HG03460 (cell line): ENCODE results near the gene ILDR1.
"Not testable (repeated sequence)": the region's sequence is repeated elsewhere in the genome, so short reads cannot be mapped to it uniquely, and the experiment has no call there.

Source experiments
- ATAC-seq: cut with Tn5 transposase; IDR thresholded peaks from one replicate; pipeline ENCODE4 v1.9.1; 2021; ENCODE audit not compliant: unreplicated experiment

The ILDR1 gene

DNA sequence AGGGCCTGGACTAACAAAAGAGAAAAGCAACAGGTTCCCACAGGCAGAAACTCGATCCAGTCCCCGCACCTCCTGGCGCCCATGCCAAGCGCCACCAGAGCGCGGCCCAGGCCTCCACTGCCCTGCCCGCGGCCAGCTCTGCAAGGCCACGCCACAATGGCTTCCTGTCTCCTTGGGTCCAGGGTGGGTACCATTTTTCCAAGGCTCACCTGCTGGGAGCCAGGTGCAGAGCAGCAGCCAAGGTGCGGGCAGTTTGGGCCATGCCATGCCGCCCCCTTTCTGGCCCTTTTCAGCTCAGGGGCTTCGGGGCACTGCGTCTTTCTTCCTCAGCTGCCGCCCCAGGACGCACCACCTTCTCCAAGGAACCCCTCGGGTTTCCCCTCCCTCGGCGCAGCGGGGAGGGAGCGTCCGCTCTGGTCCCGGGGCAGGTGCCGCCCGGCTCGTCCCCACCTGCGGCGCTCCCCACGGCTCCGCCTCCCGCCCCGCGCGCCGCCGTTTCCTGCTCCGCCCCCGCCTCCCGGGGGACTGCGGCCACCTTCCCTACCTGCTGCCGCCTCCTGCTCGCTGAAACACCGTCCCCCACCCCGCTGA, at the start of gene ILDR1:
Gene ILDR1, minus strand, starts transcription at position 437 of the 591 bp plus-strand sequence. Its CDS starts 170 bp downstream, at position 267.
- ATAC-seq: peak; percentile 41

DNA sequence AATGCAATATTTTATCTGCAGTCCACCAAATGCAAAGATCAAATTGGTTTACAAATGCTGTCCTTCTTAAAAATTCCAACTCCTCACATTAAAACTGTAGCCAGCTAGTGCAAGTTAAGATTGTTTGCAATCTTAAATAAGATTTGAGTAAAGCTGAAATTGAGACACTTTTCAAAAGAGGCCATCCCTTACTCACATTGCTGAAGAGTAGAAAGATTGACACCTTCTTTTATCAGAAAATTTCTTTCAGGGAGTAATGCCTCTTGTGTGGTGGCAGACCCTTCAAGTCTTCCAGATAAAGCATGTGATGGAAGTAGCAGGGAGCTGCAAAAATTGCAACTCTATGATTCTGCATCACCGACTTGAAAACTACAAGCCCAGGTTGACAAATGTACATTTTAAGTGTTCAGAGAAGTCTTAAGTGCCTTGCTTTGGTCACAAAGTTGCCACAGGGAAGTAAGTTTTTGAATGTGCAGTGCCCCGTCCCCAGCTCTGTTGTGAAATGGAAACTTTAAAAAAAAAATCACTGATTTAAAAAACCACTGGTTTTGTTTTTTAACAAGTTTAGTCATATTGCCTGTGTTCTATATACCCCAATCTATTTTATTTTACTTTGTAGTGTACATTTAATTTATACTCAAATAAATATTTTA, 45.7 kb upstream of the ILDR1 start:
- ATAC-seq: peak; percentile 45

GRCh38 chr3:122067214-122067550, 45.1 kb upstream of the ILDR1 start:
- ATAC-seq: peak; percentile 47

DNA sequence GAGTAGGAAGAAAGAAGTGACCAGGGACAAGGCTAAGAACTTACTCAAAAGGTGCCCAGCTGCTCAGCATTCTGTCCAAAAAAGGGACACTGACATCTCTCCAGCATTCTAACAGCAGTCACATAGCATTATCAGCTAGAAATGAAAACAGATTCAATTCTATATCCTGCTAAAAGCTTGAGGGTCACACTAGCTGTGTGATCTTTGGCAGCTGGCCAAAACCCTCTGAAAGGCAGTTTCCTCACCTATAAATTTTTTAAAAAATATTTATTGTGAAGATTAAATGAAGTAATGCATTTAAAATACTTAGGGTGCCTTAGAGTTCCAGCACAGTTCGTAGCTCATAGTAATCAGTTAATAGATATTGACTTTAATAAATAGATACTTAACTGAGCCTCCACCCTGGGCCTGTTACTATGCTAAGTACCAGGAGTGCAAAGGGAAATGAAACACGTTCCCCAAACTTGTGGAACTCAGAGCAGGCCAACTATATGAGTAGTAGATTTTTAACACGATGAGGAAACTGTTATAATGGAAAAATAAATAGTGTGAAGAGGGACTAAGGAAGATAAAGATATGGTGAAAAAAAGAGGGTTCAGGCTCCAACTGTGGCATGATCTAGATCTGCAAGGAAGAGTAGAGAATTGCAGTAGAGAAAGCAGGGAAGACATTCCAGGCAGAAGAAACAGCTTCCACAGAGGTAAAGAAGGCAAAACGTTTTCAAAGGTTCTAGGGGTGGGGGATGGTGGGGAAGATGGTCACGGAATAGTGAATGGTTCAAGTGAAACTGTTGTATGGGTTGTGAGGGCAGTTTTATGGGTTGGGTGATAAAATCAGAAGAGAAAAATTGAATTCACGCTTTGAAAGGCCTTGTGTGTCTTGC, 44.5 kb upstream of the ILDR1 start:
- peak; percentile 18 for ATAC-seq

DNA sequence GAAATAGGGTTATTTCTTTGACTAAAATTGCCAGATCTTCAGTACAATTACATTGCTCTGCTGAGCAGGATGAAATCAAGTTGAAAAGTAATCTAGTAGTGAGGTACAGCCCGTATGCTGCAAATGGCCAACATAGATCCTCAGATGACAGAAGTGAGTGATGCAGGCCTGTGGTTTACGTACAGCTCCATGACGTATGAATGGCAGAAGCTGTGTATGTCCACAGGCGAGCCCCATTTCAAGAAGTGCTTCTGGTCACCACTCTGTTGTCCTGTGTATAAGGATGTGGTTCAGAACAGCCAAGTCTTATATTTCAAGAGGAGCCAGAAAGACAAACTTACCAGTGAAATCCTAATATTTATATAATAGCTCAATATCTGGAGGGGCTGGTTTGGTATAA, 42.3 kb upstream of the ILDR1 start:
- ATAC-seq: no peak

DNA sequence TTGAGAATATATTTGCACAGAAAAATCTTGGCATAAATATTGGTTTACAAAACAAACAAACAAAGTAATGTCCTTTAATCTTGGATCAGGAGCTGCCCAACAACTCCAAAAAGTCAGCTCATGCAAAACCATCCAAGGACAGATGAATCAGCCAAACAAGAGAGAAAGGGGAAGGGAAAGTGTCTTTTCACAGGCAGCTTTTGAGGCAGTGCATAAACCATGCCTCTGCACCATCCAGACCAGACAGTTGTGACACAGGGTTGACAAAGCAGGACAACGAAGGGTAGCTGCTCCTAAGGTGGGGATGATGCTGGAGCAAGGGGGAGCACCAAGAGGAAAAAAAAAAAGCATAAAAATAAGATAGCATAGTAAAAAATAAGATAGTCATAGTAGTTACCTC, 41.9 kb upstream of the ILDR1 start:
- no peak for ATAC-seq

GRCh38 chr3:122060040-122060698, 38.1 kb upstream of the ILDR1 start:
- no peak for ATAC-seq

GRCh38 chr3:122058294-122058693, 36.2 kb upstream of the ILDR1 start:
- no peak for ATAC-seq

DNA sequence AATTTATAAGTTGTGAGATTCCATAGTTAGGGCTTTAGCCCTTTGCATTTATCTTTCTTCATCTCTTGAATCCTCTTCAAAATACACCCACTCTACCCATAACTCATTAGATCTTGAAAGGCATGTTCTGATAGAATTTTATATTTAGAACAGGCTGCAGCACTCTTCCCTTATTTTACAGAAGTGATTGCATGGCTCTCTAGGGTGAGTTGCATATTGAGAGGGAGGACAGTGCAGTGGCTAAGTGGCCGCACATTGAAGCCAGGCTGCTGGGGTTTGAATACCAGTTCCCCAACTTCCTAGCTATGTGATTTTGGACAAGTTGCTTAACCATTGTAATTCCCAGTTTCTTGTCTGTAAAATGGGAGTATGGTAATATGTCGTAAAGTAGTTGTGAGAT, 35.6 kb upstream of the ILDR1 start:
- no peak for ATAC-seq

DNA sequence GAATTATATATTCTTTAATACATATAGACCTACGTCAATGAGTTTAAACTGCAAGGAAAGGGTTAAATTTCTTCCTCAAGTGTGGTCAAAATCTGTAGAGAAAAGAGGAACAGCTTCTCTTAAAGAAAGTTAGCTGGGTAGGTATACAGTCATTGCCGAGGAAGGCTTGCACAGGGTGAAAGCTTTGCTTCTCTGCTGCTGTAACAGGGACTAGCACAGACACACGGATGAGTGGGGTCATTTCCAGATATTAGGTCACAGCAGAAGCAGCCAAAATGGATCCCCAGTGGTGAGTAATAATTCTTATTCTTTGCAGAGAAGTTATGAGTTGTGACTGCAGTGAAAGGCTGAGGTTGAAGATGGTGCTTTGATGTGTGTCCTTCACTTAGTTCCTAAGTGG, 33.2 kb upstream of the ILDR1 start, which contains the start of gene CD86:
Gene CD86, plus strand, starts transcription at position 148 of the 400 bp plus-strand sequence. Its CDS starts 128 bp downstream, at position 276.
- peak; percentile 90 for ATAC-seq

- ATAC-seq: peak; percentile 52
Measured at GRCh38 chr3:122052968-122053367, 30.9 kb upstream of the ILDR1 start.

GRCh38 chr3:122047773-122048172, 25.7 kb upstream of the ILDR1 start:
- ATAC-seq: not testable (repeated sequence)

GRCh38 chr3:122047296-122047695, 25.2 kb upstream of the ILDR1 start:
- ATAC-seq: not testable (repeated sequence)

DNA sequence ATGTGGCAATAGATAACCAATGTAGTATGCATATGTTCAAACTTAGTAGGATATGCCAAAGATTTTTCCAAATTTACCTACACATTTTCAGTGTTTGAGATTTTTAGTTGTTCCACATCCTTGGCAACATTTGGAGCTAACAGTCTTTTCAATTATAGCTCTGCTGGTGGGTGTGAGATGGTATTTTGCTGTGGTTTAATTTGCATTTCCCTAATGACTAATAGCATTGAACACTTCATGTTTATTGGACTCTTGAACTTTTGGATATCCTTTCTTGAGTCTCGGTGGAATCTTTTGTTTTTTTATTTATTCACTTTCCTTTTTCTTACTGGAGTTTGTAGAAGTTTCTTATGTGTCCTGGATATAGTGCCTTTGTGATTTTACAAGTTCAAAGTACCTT, 11.0 kb upstream of the ILDR1 start:
- no peak for ATAC-seq

DNA sequence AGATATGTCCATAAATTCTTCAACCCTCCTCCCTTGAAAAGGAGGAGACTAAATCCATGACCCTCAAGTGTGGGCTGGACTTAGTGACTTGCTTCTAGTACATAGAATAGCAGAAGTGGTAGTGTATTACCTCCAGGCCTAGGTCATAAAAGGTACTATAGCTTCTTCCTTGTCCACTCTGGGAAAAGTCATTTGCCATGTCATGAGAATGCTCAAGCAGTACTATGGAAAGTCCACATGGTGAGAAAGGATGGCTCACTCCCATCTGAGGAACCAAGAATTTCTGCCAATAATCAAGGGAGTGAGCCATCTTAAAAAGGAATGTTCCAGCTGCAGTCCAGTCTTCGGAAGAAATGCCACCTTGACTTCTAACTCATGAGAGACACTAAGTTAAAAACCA, 10.5 kb upstream of the ILDR1 start:
- no peak for ATAC-seq

GRCh38 chr3:122031123-122031468, 9.0 kb upstream of the ILDR1 start:
- ATAC-seq: peak; percentile 25

DNA sequence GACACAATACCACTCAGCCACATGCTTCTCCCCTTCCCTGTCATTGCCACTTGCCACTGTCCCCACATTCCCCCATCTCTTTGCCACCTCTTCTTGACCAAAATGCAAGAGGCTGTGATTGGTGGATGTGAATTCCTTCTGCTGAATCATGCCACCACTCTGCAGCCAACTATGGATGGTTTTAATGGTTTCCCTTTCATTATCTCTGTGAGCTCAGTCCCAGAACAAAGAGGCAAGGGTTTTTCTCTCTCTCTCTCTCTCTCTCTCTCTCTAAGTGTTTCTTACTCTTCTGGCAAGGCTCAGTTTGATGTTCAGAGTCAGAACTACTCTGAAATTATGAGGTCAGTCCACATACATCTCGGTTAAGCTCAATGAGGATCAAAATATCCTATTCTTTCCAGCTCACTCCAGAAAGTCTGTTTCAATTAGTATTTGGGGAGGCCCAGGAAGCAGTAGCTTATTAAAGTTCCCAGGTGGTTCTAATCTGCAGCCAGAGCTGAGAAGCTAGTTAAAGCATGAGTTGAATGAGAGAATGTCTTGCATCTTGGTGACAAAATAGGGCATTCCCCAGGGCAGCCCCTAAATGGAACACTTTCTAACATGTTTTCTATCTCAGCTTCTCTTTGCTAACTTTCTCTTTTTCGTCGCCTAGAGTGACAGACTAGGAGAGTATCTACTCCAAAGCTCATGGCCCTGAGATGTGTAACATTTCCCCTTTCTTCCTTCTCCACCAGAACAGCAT, 8.5 kb upstream of the ILDR1 start:
- ATAC-seq: peak; percentile 63

DNA sequence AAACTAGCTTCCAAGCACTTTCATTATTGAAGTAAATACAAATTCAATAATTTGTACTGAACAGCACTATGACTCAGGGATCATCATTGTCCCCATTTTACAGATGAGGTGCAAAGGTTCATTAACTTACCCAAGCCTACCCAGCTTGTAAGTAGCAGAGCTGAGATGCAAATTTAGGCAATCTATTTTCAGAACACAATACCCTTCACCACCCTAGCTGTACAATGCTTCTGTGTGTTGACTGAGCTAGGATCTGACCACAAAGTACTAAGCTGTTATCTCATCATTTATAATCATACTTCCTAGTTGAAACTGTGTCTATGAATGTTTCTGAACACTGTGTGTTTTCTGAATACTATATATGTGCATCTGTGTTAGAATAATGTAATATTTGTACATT, 3.2 kb upstream of the ILDR1 start:
- peak; percentile 81 for ATAC-seq

GRCh38 chr3:122024800-122025199, 2.8 kb upstream of the ILDR1 start:
- ATAC-seq: no peak

DNA sequence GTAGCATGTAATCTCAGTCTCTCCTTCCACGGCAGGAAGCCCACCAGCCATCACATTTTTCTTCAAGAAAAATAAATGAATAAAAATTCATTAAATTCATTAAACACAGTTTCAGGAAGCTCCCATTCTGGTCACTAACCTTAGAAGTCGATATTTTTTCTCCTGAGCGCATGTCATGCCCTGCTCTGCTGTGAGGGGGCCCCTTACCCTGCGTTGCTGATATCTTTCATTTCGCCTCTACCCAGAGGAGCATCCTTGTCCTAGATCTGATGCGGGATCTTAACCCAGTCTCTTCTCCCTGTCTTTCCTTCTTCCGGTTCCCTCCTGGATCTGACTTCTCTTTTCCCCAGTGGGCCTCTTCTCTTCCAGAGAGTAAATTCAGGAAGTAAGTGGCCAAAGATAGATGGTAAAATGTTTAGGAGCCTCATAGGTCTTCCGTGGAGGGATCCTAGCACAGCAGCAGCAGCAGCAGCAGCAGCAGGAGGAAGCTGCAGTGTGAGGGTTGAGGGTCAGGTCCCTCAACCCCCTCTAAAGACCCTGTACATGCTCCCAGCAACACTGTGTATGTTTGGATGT, 1.4 kb upstream of the ILDR1 start:
- ATAC-seq: no peak
